HG03064 (cell line): ENCODE measurements around the gene FURIN.
"Not testable (repeated sequence)": the region's sequence is repeated elsewhere in the genome, so short reads cannot be mapped to it uniquely, and the experiment has no call there.

ENCODE experiments used
- ATAC-seq: cut with Tn5 transposase; IDR thresholded peaks from one replicate; pipeline ENCODE4 v1.9.1; 2021; ENCODE audit warnings: low read depth; ENCODE audit not compliant: unreplicated experiment

The FURIN gene

DNA sequence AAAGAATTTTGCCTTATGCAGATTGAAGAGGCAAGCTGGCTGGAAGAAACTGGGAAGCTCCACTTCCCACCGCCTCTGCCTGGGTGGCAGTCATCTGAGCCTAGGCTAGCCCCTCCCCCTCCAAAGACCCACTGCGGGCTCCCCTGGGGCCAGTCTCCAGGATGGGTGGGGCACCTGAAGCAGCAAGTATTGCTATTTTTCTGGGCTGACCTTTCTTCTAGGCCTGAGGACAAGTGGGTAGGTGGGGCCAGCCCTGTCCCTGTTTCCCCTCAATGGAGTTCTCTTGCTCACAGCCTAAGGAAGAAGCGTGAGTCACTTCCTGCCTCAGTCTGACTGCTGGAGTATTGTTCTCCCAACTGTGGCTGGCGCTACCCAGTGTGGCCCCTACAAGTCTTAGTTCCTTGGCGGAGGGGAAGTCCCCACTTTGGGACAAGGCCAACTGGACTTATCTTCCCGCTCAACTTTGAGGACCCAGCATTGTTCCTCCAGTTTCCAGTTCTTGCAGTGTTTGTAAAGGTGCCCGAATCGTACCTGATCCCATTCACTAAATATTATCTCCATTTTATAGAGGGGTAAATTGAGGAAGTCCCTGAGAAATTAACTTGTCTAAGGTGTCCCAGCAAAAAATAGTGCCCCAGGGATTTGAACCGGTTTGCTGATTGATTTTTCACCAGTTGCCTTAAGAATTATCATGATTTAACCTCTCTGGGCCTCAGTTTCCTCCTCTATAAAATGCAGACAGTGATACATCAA lies 1.4 kb downstream of the FURIN start:
- ATAC-seq, result no peak

DNA sequence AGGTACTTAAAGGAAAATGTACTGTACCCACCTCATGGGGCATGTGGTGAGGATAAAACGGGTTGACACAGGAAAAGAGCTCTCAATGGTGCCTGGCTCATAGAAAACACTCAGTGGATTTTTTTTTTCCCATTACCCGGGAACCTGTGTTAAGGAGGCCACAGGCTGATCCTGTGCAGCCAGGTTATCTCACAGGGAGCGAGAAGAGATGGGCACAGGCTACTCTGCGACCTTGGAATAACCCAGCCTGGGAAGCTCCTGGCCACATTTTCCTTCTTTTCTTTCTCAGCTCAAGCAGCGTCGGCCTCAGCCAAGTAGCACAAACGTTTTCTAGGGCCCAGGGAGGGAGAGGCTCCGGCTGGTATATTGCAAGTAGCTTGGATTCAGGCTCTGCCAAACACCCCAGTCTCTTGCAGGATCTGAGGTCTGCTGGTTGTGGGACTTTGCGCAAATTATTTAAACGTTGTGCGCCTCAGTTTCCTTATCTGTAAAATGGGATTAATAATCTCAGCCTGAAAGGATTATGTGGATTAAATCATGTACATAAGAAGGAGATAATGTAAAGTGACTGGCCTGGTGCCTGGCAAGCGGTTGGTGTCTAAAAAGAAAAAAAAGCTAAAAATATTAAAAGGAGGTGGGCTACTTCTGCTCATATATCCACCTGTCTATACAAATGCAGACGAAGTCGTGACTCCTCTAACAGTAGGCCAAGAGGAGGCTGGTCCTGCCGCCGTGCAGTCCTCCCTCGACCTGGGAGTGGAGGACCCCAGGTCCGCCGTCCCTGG lies 2.2 kb downstream of the FURIN start:
- no peak for ATAC-seq

DNA sequence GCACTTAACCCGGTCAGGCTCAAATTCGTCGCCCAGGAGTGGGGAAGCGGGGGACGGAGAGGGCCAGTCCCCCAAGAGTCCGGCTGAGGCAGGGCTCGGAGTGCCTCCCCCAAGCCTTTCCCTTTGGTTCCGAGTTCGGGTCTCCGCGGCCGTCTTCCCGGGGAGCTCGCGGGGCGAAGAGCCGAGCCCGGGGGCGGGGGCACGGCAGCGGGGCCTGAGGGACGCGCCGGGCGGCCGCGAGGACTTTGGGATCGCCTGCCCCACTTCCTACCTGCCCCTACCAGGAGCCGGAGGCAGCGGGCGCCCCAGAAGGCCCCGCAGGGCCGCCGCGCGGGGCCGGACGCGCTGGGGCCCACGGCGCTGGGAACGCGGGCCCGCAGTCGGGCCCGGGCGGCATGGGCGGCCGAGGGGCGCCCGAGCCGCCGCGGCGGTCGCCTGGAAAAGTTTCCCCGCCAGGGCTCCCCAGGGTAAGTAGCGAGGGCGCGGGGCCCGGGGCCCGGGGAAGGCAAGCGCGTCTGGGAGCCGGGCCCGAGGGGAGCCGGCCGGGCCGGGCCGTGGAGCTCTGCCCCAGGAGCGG lies 2.8 kb downstream of the FURIN start:
- no peak for ATAC-seq

DNA sequence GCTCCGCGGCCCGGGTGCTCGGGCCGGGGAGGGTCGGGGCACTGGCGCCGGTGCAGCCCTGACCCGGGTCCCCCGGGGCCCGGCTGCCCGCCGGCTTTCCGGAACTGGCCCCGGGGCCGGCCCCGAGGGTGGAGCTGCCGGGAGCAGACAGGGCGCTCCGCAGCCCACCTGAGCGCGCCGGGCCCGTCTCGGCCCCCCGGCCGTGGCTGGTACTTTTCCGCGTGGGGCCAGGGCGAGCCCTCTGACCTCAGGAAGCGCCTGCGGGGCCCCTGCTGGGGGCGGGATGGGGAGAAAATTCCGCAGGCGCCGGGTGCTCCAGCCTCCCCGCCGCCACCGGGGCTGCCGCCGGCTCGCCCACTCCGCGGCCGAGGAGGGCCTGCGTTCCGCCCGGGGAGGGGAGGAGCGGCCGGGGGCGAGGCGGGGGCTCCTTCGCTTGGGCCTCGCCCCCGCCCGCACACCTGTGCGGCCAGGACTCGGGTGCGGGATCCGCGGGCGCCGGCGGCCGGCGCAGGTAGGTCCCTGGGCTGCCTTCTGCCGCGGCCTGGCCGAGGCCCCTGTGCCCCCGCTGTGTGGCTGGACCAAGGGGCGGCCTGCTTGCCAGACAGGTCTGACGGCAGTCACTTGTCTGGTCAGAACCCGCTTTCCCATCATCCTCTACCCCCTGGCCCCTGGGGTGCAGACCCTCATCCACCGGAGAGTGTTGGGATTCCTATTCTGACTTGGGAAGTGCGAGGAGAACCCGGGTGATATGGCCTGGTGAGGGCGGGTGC lies 3.5 kb downstream of the FURIN start:
- ATAC-seq, result no peak

DNA sequence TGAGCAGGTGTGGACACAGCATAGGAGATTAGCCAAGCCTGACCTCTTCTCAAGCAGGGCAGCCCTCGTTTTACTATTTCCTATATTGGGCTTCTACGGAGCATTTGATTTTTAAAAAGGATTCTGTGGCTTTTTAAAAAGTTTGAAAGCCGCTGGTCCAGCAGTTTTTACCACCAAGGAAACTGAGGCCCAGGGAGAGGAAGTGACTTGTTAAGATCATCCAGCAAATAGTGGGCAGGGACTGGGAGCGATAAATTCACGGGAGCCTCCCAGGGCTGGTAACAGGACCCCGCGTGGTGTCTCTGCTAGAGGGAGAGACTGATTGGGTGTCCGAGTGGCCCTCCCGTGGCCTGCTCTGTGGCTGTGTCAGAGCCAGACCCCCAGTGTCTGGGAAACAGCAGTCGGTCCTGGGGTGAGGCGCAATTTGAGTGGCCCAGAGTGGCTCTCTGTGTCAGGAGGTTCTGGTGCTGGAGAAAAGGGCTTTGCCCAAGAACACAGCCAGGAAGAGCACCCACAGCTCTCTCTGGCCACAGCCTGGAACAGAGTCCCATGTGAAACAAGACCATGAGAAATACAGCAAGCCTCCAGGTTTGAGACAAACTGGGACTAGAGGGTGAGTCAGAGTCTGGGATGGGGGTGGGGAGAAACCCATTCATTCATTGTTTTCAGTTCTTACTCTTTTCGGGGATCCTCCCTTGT lies 4.2 kb downstream of the FURIN start:
- no peak for ATAC-seq

DNA sequence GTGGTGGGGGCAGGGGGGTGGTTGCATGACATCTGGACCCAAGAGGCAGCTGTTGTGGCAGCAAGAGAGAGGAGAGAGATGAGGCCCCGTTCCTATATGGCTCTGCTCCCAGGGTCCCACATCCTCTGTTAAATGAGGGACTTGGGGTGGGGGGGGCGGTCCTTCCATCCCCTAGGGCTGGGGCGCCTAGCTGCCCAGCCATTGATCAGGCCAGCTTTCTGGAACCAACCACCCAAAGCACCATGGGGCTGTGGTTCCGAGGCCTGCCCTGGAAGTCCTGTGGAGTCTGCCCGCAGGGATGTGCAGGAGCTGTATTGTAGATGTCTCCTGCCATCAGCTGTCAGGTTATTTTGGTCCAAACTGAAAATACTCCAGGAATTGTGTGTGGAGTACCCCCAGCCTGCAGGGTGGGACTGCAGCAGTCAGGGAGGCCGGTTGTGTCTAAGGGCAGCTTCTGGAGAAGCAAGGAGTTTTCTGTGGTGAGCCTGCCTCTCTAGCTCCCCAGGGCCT lies 5.2 kb downstream of the FURIN start:
- no peak for ATAC-seq

DNA sequence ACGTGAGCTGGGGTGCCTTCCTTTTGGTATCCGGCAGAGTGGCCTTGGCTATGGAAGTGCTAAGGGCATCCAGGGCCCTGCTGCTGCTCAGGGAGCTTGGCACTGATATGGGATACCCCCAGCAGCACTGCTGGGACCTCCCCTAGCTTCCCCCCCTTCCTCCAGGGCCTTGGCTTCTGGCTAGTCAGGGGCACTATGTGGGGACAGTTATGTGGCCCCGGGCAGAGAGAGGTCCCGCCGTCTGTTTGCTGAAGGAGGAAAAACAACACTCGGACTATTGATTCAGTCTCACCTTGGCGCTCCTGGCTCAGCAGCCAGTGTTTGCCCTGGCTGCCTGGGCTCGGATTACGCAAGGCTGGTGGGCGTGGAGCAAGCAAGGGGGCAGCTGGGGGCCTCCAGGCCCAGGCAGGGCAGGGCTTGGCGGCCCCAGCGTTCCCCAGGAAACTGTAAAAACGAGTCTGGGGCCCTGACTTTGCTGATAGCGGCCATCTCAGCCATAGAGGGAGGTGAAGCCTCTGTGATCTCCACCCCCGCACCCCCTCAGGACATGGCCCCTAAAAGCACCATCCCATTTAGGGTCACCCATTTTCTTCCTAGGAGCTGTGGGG lies 5.7 kb downstream of the FURIN start:
- no peak for ATAC-seq

DNA sequence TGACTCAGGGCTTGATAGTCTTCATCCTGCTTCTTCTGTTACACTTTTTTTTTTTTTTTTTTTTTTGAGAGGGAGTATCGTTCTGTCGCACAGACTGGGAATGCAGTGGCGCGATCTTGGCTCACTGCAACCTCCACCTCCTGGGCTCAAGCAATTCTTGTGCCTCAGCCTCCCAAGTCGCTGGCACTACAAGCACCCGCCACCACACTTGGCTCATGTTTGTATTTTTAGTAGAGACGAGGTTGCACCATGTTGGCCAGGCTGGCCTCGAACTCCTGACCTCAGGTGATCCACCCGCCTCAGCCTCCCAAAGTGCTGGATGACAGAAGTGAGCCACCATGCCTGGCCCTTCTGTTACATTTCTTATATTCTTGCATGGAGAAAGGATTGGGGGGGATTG lies 6.6 kb downstream of the FURIN start:
- not testable (repeated sequence) for ATAC-seq

DNA sequence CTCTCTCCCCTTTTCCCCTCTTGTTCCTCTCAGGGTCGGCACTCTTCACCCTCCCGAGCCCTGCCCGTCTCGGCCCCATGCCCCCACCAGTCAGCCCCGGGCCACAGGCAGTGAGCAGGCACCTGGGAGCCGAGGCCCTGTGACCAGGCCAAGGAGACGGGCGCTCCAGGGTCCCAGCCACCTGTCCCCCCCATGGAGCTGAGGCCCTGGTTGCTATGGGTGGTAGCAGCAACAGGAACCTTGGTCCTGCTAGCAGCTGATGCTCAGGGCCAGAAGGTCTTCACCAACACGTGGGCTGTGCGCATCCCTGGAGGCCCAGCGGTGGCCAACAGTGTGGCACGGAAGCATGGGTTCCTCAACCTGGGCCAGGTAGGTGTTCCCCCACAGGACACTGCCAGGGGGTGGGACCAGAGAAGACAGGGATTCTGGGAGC lies 7.2 kb downstream of the FURIN start:
- no peak for ATAC-seq

DNA sequence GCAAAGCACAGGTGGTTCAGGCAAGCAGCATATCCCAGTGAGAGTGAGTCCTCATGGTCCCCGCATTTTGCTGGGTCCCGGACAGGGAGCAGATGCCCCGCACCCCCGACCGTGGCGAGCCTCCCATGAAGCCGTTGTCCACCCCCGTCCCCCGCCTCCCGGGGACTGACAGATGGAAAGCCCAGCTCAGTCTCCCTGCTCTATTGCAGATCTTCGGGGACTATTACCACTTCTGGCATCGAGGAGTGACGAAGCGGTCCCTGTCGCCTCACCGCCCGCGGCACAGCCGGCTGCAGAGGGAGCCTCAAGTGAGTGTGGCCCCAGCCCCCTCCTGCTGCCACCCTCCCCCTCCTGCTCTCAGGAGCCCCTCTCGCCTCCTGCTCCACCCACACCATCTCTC lies 7.7 kb downstream of the FURIN start:
- no peak for ATAC-seq

DNA sequence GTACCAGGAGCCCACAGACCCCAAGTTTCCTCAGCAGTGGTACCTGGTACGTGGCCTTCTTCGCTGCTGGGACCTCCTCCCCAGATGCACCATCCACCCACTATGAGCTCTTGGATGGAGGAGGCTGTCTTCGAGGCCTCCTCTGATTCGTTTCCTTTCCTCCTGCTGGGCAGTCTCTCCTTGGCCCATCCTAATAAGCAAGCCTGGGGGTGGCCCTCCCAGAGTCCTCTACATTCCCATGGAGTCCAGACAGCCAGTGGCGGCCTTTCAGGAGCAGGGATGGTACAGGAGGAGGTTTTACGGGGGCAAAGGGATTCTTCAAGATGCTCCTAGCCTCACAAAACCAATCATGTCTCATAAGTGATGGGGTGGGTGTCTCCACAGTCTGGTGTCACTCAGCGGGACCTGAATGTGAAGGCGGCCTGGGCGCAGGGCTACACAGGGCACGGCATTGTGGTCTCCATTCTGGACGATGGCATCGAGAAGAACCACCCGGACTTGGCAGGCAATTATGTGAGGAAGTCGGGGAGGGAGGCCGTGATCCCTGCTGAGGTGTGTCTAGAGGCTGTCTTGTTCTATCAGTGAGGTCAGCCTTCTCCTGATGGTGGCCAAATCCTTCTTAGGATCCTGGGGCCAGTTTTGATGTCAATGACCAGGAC lies 8.3 kb downstream of the FURIN start:
- ATAC-seq, result no peak

DNA sequence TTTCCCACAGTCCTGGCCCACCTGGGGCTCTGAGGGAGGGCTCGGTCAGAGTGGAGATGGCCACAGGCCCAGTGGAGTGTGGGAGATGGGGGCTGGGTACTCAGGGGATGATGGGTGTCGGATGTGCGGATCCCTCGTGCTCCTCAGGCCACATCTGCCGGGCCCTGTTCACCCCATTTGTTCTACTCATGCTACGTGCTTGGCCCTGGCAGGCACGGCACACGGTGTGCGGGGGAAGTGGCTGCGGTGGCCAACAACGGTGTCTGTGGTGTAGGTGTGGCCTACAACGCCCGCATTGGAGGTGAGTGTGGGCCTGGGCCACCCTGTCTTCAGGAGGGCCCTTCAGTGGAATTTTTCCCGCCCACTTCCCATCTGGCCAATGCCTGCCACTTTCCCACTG lies 8.9 kb downstream of the FURIN start:
- no peak for ATAC-seq

DNA sequence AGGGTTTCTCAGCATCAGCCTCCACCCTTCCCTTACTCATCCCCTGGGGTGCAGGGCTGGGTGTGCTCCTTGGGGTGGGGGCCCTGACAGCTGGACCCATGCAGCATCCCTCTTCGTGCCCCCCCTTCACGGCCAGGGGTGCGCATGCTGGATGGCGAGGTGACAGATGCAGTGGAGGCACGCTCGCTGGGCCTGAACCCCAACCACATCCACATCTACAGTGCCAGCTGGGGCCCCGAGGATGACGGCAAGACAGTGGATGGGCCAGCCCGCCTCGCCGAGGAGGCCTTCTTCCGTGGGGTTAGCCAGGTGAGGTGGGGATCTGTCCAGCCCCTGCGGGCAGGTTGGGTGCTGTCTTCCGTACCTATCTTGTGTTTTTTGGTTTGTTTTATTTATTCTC lies 9.6 kb downstream of the FURIN start:
- no peak for ATAC-seq

DNA sequence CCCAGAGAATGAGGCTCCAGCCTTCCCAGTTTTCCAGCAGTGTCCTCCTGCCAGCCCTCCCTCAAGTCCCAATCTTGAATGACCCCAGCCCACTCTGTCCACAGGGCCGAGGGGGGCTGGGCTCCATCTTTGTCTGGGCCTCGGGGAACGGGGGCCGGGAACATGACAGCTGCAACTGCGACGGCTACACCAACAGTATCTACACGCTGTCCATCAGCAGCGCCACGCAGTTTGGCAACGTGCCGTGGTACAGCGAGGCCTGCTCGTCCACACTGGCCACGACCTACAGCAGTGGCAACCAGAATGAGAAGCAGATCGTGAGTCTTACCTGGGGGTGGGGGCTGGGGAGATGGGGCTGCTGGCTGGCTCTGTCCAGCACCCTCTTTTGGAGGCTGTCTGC lies 10.3 kb downstream of the FURIN start:
- no peak for ATAC-seq

DNA sequence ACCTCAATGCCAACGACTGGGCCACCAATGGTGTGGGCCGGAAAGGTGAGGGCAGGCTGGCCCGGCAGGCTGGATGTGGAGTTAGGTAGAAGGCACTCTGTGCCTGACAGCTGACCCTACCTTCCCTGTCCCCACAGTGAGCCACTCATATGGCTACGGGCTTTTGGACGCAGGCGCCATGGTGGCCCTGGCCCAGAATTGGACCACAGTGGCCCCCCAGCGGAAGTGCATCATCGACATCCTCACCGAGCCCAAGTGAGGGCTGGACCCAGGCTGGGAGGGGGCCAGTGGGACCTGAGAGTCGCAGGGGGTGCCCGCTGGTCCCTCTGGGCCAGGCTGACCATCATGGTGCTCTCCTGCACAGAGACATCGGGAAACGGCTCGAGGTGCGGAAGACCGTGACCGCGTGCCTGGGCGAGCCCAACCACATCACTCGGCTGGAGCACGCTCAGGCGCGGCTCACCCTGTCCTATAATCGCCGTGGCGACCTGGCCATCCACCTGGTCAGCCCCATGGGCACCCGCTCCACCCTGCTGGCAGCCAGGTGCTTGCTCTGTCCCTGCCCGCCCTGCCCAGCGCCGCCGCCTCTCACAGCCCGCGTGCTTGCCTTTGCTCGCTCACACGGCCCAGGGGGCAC lies 11.5 kb downstream of the FURIN start:
- ATAC-seq, result no peak

DNA sequence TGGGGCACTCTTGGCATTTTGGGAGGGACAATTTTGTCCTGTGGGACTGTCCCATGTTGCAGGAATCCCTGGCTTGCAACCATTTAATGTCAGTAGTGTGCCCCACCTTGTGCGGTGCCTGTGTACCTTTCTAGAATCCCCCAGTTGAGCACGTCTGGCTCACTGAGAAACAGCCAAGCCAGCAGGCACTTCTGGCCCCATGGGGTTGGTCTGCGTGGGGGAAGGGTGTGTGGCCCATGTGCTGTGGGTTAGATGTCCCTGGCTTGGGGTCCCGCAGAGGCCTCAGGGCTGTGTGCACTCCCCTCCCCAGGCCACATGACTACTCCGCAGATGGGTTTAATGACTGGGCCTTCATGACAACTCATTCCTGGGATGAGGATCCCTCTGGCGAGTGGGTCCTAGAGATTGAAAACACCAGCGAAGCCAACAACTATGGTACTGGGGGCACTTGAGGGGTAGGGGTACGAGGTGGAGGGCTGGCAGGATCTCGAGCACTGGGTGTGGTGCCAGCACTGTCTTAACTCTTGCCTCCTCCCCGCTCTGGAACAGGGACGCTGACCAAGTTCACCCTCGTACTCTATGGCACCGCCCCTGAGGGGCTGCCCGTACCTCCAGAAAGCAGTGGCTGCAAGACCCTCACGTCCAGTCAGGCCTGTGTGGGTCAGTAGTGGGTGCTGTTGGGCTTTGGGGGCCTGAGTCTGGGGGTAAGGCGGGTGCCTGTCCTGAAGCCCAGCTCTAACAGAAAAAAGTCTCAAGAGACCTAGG lies 12.2 kb downstream of the FURIN start:
- no peak for ATAC-seq

DNA sequence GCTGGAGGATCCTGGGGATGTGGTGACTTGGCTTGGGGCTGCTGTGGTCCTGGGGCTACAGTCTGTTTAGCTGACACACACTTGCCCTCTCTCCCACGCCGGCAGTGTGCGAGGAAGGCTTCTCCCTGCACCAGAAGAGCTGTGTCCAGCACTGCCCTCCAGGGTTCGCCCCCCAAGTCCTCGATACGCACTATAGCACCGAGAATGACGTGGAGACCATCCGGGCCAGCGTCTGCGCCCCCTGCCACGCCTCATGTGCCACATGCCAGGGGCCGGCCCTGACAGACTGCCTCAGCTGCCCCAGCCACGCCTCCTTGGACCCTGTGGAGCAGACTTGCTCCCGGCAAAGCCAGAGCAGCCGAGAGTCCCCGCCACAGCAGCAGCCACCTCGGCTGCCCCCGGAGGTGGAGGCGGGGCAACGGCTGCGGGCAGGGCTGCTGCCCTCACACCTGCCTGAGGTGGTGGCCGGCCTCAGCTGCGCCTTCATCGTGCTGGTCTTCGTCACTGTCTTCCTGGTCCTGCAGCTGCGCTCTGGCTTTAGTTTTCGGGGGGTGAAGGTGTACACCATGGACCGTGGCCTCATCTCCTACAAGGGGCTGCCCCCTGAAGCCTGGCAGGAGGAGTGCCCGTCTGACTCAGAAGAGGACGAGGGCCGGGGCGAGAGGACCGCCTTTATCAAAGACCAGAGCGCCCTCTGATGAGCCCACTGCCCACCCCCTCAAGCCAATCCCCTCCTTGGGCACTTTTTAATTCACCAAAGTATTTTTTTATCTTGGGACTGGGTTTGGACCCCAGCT lies 13.0 kb downstream of the FURIN start:
- ATAC-seq, result no peak
